GM19023 (cell line): Measurements from ENCODE around the gene MCTP2.

Source experiments
- ATAC-seq: cut with Tn5 transposase; IDR thresholded peaks from one replicate; pipeline ENCODE4 v1.9.1; 2021; ENCODE audit warnings: mild to moderate bottlenecking, moderate library complexity; ENCODE audit not compliant: unreplicated experiment

The MCTP2 gene

DNA sequence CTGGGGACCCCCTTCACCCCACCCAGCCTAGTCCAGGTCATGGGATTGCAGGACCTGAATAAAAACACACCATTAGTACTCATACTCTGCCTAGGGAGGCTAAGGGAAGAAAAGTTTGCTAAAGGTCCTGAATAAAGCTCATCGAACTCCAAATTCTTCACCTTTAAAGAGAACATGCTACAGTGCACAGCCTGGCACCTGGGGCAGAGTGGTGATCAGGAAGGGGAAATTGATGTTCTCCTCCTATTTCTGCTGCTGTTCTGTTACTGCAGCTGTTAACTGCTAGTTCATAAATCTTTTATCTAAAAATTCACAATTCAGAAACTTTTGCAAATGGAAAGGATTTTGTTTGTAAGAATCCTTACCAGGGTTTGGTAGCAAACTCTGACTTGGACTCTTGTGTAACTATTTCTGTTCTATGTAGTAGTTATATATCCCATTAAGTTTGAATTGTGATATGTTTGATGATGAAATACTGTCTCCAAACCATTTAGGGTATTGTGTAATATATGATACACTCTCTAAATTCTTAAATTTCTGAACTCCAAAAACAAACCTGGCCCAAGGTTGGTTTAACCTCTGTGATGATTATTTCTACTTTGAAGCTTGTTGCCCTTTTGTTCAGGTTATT lies 27.9 kb downstream of the MCTP2 start:
- no peak for ATAC-seq

DNA sequence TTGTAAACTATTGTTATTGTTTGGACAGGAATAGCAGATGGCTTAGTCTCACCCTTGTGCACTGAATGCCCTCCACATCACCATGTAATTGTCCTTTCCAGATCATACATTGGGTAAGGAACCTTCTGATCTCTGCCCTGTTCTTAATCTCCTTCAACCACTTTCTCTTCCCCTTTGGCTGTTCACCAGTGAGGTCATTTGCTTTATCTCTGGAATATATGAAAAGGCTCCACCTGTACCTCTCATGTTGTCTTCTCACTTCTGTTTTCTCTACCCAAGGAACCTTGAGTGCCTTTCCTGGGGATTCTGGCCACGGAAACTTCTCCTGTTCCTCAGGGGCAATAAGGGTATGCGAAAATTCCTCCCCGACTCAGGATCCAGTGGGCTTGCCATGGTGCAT lies 28.5 kb downstream of the MCTP2 start:
- ATAC-seq: no peak

DNA sequence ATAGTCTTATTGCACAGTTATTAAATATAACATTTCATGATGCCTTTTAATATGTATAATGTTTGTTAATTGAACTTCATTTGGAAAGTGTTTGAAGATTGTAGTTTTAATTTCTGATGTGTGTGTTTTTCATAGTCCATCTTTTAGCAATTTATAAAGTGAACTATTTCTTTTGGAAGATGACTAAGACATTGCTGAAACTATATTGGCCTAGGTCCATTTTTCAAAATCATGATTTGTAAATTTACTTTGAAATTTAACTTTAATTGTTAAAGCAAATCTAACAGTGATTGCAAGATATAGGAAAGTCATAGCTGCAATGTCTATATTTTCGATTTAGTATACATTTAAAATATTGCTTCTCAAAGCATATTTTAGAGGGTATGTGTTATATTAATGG lies 30.8 kb downstream of the MCTP2 start:
- ATAC-seq: no peak

DNA sequence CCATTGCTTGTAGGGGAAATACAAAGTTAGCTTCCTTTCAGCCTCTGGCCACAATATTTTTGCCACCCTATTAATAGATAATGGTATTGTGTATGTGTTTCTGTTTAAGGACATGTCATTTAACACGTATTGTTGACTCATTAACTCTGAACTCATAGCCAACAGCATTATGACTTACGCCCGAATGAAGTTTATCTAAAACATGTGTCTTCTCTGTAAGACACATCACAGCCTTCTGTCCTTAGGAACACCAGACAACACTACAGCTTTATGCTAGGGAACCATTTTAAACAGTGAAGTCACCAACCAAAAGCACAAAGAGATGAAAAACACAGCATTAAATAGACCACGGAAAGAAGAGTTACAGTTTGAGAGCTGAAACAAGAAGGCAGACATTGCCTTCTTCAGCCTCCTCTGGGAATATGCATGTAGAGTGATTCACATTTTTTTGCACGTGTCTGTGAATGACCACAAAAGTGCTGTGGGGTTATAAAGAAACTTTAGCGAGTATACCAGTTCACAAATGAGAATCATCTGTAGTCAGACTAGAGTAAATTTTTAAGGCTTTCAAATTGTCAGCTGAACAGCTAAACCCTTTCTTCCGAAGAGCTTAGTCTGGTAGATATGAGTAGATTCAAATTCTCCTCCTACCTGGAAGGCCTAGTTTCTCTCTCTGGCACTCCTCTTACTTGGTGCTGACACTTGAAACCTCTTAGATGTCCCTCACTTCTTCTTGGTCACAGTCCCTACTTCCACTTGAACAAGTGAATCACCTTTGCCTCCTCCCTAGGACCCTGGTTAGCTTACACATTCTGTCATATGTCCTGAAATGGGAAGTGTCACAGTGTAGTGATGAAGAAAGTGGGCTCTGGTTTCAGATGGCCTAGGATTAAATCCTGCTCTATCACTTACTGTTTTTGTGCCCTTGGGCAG lies 32.2 kb downstream of the MCTP2 start:
- peak; percentile 63 for ATAC-seq

DNA sequence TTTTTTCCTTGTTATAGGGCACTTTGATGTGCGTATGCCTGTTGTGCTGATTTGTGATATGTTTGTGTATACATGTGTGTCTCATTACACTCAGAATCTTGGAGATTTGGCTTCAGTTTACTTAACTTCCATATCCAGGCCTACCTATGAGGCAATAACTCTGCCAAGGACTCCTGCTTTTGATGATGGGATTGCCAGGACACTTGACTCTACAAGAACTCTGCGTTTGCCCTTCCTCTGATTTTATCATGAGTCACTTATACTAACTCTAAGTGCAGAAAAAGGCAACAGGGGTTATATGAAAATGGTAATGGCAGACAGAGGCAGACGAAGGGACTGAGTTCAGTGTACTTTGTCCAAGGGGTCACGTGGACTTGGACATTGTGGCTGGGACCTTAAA lies 33.6 kb downstream of the MCTP2 start:
- no peak for ATAC-seq

DNA sequence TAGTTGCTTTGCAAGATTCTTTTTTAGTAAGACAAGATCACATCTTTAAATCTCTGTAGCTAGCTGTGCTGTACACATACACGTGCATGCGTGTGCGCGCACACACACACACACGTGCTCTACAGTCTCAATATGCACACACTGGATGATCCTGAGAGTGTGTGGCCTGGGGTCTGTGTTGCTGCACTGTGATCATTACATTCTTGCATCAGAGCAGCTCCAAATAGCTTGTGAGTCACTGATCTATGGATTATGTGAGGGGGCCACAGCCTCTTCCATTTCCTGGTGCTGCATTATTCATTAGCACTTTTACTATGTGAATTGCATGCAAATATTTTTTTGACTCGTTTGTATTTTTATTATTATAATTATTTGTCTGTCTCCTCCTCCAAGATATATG lies 34.6 kb downstream of the MCTP2 start:
- no peak for ATAC-seq

DNA sequence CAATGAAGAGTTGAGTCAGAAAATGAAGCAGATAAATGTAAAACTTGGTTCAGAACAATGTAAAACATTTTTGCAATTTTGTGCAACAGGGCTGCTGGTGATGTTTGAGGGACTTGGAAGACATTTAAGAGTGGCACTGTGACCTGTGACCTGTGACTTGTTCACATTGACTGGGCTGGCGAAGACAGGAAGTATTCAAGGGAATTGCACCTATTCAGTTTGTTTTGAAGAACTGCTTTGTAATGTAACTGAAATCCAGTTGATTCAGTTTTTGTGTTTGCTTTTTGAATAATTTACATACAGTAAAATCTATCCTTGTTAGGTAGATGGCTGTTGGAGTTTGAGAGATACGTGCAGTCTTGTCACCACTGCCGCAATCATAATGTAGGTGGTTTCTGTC lies 35.4 kb downstream of the MCTP2 start:
- ATAC-seq: no peak

DNA sequence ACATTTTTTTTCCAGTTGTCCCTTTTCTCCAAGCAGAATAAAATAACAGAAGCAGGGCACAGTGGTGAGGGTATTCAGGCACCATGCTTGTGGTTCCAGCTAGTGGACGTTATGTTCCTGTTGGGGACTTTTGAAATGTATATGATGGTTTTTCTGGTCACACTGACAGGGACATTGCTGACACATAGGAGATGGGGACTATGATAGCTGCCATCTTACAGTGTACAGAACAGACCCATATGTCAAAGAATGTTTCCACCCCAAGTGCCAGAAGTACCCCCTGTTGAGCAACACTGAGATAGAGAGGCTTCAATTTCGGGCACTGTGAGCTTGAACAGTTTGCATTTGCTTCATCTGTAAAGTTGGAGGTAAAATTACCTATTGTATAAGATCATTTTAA lies 38.6 kb downstream of the MCTP2 start:
- no peak for ATAC-seq

DNA sequence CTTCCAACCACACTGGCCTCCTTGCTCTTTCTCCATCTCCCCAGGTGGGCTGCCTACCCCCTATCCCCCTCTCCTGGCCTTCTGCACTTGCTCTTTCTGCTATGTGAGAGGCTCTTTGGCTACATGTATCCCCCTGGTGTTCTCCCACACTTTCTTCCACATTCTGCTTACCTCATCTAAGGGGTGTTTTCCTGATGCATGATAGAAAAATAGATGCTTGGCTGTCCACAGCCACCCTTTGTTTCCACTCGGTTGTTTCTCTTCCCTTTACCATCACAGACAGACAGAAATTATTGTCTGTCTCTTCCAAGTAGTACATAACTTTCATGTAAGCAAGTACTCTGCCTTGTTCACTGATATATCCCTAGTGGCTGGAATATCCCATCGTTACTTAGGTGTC lies 39.2 kb downstream of the MCTP2 start:
- no peak for ATAC-seq

DNA sequence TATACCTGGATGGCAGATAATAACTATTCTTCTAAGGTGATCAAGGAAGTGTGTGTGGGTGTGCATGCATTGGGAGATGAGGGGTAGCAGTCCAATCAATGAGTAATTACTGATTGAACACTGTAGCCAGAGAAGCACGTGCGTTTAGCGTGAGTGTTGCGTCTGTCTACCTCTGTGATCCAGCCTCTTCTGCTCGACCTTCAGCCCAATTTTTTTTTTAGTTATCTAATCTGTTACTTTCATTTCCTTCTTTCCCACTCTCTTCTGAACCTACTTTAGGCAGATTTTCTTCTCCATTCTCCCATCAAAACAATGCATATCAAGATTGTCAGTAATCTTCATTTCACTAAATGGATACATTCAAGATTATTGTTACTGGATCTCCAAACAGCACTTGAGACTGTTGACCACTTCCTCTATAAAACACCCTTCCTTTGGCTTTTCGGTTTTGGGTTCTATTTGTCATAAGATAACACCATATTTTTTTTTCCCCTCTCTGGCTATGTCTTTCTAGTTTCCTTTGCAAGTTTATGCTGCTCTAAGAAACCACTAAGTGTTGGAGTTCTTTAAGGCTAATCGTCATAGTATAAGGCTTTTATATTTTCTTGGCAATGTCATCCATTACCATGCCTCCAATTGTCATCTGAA lies 41.0 kb downstream of the MCTP2 start:
- ATAC-seq: peak; percentile 68

DNA sequence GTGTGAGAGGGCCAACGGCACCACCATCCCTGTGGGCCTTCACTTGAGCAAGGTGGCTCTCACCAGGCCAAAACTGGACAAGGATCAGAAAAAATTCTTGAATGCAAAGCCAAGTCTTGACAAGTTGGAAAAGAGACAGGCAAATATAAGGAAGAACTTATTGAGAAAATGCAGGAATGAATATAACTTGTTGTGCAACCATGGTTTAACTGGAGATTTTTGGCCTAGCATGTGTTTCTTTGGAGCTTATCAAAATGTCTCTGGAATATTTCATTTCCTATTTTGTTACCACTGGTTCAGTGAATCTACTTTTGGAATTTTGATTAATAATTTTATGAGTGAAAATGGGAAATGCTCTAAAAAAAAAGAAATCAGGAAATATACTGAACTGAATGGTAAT lies 42.5 kb downstream of the MCTP2 start:
- no peak for ATAC-seq

DNA sequence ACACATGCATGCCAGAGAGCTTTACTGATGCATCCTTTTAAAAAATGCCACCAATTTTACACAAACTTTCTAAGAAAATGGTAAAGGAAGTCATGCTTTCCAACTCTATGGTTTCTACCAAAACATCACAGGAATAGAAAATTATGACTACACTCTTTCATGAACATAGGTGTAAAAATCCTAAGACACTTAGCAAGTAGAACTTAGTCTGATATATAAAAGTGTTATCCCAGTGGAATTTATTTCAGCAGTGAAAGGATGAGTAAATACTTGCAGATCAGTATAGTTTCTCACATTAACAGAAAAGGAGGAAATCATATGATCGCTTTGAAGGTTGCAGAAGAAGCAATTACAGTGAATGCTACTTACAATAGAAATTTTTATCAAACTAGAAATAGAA lies 43.4 kb downstream of the MCTP2 start:
- no peak for ATAC-seq

DNA sequence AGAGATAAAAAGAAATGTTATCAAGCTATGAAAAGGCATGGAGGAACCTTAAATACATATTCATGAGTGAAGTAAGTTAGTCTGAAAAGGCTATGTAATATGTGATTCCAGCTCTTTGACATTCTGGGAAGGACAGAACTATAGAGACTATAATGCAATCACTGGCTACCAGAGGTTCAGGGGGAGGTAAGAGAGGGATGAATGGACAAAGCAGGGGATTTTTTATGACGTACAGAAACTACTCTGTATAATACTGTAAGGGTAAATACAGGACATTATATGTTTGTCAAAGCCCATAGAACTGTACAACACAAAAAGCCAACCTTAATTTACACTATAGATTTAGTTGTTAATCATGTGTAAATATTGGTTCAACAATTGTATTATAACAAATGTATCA lies 46.1 kb downstream of the MCTP2 start:
- ATAC-seq: no peak

DNA sequence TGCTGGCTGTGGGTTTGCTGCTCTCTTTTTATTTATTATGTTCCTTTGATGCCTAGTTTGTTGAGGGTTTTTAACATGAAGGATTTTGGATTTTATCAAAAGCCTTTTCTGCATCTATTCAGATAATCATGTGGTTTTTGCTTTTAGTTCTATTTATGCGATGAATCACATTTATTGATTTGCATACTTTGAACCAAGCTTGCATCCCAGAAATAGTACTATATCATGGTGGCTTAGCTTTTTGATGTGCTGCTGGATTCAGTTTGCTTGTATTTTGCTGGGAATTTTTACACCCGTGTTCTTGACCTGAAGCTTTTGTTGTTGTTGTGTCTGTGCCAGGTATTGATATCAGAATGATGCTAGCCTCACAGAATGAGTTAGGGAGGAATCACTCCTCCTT lies 48.4 kb downstream of the MCTP2 start:
- ATAC-seq: no peak

DNA sequence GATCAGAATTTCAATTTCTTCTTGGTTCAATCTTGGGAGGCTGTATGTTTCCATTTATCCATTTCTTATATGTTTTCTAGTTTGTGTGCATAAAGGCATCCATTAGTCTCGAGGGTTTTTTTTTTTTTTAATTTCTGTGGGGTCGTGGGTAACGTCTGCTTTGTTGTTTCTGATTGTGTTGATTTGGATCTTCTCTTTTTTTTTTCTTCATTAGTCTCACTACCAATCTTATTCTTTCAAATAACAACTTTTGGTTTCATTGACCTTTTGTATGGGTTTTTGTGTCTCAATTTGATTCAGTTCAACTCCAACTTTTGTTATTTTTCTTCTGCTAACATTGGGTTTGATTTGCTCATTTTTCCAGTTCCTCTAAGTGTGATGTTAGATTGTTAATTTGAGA lies 48.9 kb downstream of the MCTP2 start:
- no peak for ATAC-seq

DNA sequence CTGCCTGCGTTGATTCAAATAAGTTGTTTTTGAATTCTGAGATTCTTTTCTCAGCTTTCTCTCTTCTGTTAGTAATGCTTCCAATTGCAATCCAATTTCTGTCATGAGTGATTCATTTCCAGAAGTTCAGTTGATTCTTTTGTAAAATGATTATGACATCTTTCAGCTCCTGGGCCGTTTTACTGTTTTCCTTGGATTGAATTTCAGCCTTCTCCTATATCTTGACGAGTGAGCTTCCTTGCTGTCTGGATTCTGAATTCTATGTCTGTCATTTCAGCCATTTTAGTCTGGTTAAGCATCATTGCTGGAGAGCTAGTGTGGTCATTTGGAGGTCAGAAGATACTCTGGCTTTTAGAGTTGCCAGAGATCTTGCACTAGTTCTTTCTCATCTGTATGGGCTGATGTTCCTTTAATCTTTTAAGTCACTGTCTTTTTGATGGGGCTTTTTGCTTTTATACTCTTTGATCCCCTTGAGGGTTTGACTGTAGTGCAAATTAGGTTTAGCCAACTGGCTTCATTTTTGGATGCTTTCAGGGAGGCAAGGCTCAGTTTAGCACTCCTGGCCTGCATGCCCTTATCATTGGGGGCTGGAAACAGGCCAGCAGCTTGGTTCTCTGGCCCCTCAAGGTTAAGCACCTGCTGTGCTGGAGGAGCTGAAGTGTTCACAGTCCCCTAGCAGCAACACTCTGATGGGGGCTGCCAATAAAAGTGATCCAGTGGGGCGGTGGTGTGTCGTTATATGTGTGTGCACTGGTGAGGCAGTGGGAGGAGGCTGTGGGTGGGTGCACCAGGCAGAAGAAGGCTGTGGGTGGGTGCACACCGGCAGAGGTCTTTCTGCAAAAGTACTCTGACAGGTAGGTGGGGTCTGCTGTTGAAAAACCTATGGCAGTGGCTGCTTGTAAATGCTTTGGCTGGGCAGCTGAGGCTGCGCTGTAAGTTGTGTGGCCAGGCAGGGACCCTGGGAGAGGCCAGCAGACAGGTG lies 51.2 kb downstream of the MCTP2 start:
- no peak for ATAC-seq

DNA sequence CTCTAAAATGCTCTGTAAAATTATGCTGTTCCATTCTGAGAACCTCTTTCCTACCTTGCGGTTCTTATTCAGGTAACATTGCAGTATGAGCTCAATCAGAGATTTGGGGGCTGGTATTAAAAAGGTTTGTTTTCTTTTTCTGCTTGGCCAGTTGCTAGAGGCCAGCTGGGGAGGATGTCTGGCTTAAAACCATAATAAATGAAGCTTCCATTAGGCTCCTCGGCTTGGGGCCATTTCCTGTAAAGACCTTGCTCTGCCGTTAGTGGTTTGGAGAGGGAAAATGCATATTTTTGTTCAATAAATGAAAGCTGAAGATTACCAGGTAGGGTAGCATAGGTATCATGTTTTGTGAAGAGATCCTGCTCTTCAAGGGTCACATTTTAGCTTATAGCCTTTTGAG lies 55.2 kb downstream of the MCTP2 start:
- ATAC-seq: no peak

DNA sequence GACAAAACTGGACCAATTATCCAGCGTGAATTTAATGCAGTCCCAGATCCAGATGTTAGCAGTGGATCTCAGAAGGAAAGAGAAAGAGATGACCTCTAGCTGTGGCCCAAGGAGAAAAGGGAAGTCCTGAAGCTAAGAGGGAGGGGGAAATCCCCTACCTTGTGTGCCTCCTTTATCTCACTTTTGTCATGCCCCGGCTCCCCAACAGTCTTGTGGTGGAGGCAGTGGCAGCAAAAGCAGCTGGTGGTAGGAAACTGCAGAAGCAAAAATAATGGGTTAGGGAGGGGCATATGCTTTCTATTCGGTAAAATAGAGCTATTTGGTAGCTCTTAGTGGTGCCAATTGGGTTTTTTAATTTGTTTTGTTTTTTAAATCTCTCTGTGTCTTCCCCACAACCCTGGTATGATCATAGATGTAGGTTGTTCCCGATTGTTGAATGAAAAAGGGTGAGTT lies 56.5 kb downstream of the MCTP2 start:
- ATAC-seq: peak; percentile 100

DNA sequence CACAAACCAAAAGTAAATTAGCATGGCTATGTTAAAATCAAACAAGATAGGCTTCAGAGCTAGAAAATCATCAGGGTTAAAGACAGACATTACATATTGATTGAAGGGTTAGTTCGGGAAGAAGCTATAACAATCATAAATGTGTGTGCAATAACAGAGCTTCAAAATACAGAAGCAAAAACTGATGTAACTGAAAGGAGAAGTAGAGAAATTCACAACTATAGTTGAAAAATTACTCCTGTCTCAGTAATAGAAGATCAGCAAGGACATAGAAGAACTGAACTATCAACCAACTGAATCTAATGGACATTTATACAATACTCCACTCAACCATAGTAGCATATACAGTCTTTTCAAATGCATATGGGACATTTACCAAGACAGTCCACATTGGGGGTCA lies 59.4 kb downstream of the MCTP2 start:
- no peak for ATAC-seq
